Endodermal cell (in vitro differentiated cells): ENCODE results near the gene BTNL9. TPM values are rescaled to one million over a fixed set of nuclear protein-coding genes. Genes with fewer than 3 reads are reported as not detected.
"Not testable (repeated sequence)": the region's sequence is repeated elsewhere in the genome, so short reads cannot be mapped to it uniquely, and the experiment has no call there.

Experiments
- DNase-seq: peaks from one replicate; pipeline ENCODE4 v3.0.0-alpha.2; 2017
- H3K27ac ChIP-seq: 2 replicates; pipeline ENCODE4 v1.5.1; 2013; ENCODE audit warnings: mild to moderate bottlenecking, low read depth, low read length, moderate library complexity
- H3K27me3 ChIP-seq: 2 replicates; pipeline ENCODE4 v1.6.1; 2013; ENCODE audit warnings: mild to moderate bottlenecking, low read length, moderate library complexity; ENCODE audit not compliant: insufficient read depth, control insufficient read depth, poor library complexity, severe bottlenecking
- H3K36me3 ChIP-seq: 2 replicates; pipeline ENCODE4 v1.7.0; 2013; ENCODE audit warnings: mild to moderate bottlenecking, low read length, moderate library complexity; ENCODE audit not compliant: control insufficient read depth, insufficient read depth
- H3K4me1 ChIP-seq: one replicate; pipeline ENCODE4 v1.7.0; 2013; ENCODE audit warnings: low read length; ENCODE audit not compliant: control insufficient read depth, insufficient read depth
- H3K4me3 ChIP-seq: 2 replicates; pipeline ENCODE4 v1.5.1; 2013; ENCODE audit warnings: mild to moderate bottlenecking, low read length, moderate library complexity
- H3K9ac ChIP-seq: 2 replicates; pipeline ENCODE4 v1.6.1; 2013; ENCODE audit warnings: mild to moderate bottlenecking, low read length, moderate library complexity; ENCODE audit not compliant: poor library complexity, severe bottlenecking; ENCODE audit errors: extremely low read depth
- H3K9me3 ChIP-seq: 2 replicates; pipeline ENCODE4 v1.6.1; 2013; ENCODE audit warnings: mild to moderate bottlenecking, low read length, moderate library complexity; ENCODE audit not compliant: control insufficient read depth
- H3K27ac Mint-ChIP-seq: 2 replicates; pipeline ENCODE4 v1.8.0; 2020; ENCODE audit warnings: mixed read lengths
- H3K27me3 Mint-ChIP-seq: 2 replicates; pipeline ENCODE4 v1.8.0; 2021; ENCODE audit warnings: mild to moderate bottlenecking, mixed read lengths; ENCODE audit not compliant: insufficient read depth
- H3K36me3 Mint-ChIP-seq: 2 replicates; pipeline ENCODE4 v1.8.0; 2020; ENCODE audit warnings: low read depth, mixed read lengths
- H3K4me1 Mint-ChIP-seq: 2 replicates; pipeline ENCODE4 v1.8.0; 2020; ENCODE audit warnings: mixed read lengths
- H3K4me3 Mint-ChIP-seq: 2 replicates; pipeline ENCODE4 v1.8.0; 2020; ENCODE audit warnings: mild to moderate bottlenecking, moderate library complexity, mixed read lengths
- H3K9me3 Mint-ChIP-seq: 2 replicates; pipeline ENCODE4 v1.8.0; 2020; ENCODE audit warnings: mild to moderate bottlenecking, mixed read lengths
- WGBS, 2 experiments: methylation state at CpG; one replicate each; pipeline versions ENCODE4 v1.1.5 to v1.1.7; 2013; ENCODE audit warnings: missing lambda C conversion rate in 2 of 2, mixed read lengths in 1 of 2; ENCODE audit not compliant: insufficient coverage in 1 of 2, insufficient read length in 1 of 2; 5-methylcytosine and 5-hydroxymethylcytosine counted together
- total RNA-seq, 2 donors: library from RNA; stranded (reverse); fragmentation: NEBNext Ultra II Directional in 1 of 2; extraction: Animal tissue kit (Norgen Biotek cat#: 25700) in 1 of 2; gene quantifications; 2 replicates in 1 of 2; 3 replicates in 1 of 2; pipeline ENCODE4 v1.2.1, GENCODE V29; 2021
- TF ChIP-seq, protein P1 (sequence below): fragments of 200-600 bp; sonication (generic); conservative IDR thresholded peaks from 2 replicates; pipeline ENCODE4 v1.5.0; 2021; ENCODE audit warnings: antibody characterized with exemption, mild to moderate bottlenecking

Gene BTNL9
- total RNA-seq, 2 donors from 2014 or later = not detected

DNA sequence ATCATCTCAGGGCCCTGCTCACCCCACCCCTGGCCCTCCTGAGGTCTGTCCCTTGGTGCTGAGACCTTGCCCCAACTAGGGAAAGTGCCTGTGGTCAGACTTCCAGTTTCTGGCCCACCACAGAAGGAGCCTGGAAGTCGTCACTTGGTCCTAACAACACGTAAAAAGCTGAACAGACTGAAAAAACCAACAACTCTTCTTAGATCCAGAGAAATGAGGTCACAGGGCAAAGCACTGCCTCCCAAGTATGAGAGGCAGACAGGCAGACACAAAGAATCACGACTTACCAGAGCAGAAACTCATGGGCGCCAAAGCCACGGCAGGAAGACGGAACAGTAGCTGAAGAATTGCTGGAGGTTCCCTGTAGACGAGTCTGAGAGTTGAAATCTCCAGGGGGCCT lies 52.4 kb downstream of the BTNL9 start:
- Histone ChIP-seq H3K9ac (no peak overlapping the region), H3K4me3 (no peak overlapping the region), H3K36me3 (no peaks in the 10 kb centered on the region), H3K27ac (no peak overlapping the region), H3K27me3 (no peaks in the 10 kb centered on the region), H3K9me3 (peaks cover 14% of the 10 kb centered on the region), H3K4me1 (no peaks in the 10 kb centered on the region)
- TF ChIP-seq, protein P1, sequence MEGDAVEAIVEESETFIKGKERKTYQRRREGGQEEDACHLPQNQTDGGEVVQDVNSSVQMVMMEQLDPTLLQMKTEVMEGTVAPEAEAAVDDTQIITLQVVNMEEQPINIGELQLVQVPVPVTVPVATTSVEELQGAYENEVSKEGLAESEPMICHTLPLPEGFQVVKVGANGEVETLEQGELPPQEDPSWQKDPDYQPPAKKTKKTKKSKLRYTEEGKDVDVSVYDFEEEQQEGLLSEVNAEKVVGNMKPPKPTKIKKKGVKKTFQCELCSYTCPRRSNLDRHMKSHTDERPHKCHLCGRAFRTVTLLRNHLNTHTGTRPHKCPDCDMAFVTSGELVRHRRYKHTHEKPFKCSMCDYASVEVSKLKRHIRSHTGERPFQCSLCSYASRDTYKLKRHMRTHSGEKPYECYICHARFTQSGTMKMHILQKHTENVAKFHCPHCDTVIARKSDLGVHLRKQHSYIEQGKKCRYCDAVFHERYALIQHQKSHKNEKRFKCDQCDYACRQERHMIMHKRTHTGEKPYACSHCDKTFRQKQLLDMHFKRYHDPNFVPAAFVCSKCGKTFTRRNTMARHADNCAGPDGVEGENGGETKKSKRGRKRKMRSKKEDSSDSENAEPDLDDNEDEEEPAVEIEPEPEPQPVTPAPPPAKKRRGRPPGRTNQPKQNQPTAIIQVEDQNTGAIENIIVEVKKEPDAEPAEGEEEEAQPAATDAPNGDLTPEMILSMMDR = no peak
- no peaks in the 10 kb centered on the region for H3K9me3 Mint-ChIP-seq
- 74 to 76% methylated on average over 7 of the region's 7 CpGs for WGBS, 2 experiments
- H3K4me1 Mint-ChIP-seq = no peaks in the 10 kb centered on the region
- no peak overlapping the region for H3K4me3 Mint-ChIP-seq
- H3K36me3 Mint-ChIP-seq = no peaks in the 10 kb centered on the region
- DNase-seq = no peak
- peaks cover 2% of the 10 kb centered on the region for H3K27me3 Mint-ChIP-seq
- H3K27ac Mint-ChIP-seq = no peak overlapping the region

DNA sequence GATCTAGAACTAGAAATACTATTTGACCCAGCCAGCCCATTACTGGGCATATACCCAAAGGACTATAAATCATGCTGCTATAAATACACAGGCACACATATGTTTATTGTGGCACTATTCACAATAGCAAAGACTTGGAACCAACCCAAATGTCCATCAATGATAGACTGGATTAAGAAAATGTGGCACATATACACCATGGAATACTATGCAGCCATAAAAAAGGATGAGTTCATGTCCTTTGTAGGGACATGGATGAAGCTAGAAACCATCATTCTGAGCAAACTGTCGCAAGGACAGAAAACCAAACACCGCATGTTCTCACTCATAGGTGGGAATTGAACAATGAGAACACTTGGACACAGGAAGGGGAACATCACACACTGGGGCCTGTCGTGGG lies 55.1 kb downstream of the BTNL9 start:
- H3K9me3 ChIP-seq = peaks cover 14% of the 10 kb centered on the region
- WGBS, 2 experiments = no CpG with 5 or more reads among the region's 3 CpGs
- not testable (repeated sequence) for H3K36me3 ChIP-seq, H3K27ac Mint-ChIP-seq, H3K27ac ChIP-seq, H3K4me3 ChIP-seq, H3K36me3 Mint-ChIP-seq, H3K9ac ChIP-seq, H3K9me3 Mint-ChIP-seq, H3K4me1 Mint-ChIP-seq, DNase-seq, H3K4me1 ChIP-seq, H3K4me3 Mint-ChIP-seq
- peaks cover 15% of the 10 kb centered on the region for H3K27me3 ChIP-seq
- peaks cover 16% of the 10 kb centered on the region for H3K27me3 Mint-ChIP-seq

DNA sequence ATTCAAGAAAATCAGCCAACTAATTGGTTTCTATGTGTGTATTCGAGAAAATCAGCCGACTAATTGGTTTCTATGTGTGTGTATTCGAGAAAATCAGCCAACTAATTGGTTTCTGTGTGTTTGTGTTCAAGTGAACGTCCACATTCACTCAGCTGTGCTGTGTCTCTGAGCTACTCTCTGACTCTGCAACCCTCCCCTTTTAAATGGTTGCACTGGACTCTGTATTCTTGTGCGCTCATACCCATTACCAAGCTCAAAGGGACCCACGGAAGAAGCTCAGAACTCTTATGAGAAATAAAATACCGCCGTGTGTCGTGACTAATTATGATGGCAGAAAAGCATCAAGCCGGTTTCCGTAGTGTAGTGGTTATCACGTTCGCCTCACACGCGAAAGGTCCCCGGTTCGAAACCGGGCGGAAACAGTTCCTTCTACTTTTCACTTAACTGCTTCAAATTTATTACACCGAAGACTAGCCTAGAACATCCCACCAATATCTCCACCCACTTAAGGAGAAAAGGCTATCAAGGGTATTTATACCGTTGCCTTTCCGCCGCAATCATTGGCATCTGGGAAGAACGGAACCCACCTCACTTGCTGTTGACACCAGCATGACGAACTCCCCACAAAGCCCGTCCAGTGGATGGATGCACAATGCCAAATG lies 56.8 kb downstream of the BTNL9 start:
- H3K9ac ChIP-seq, H3K27ac ChIP-seq, H3K36me3 Mint-ChIP-seq, H3K4me1 ChIP-seq, H3K4me1 Mint-ChIP-seq, H3K36me3 ChIP-seq, DNase-seq, H3K4me3 Mint-ChIP-seq, H3K4me3 ChIP-seq, H3K9me3 Mint-ChIP-seq, H3K27ac Mint-ChIP-seq: not testable (repeated sequence)
- H3K27me3 Mint-ChIP-seq = peaks cover 21% of the 10 kb centered on the region
- Histone ChIP-seq H3K27me3 (peaks cover 18% of the 10 kb centered on the region), H3K9me3 (peaks cover 12% of the 10 kb centered on the region)
- whole genome bisulfite sequencing, 2 experiments = no CpG with 5 or more reads among the region's 26 CpGs

DNA sequence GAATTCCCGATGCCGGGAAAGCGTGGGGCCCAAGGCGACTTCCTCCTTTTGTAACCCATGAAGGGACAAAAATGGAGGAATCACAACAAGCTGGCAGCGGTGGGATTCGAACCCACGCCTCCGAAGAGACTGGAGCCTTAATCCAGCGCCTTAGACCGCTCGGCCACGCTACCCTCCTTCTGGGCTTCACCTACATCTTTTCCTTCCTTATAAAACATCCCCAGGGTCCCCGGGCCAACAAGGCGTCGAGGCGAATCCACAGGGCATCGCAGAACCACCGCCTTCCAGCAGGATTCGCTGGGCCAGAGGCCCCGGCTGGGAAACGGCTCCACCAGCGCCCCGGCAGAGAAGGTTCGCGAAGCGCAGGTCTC lies 57.3 kb downstream of the BTNL9 start:
- WGBS, 2 experiments = no CpG with 5 or more reads among the region's 26 CpGs
- not testable (repeated sequence) for H3K4me1 ChIP-seq, H3K27ac Mint-ChIP-seq, H3K9me3 ChIP-seq, H3K4me3 ChIP-seq, H3K4me3 Mint-ChIP-seq, H3K27ac ChIP-seq, H3K9me3 Mint-ChIP-seq, H3K36me3 ChIP-seq, H3K36me3 Mint-ChIP-seq, H3K4me1 Mint-ChIP-seq, DNase-seq, H3K9ac ChIP-seq
- H3K27me3 Mint-ChIP-seq = peaks cover 21% of the 10 kb centered on the region
- peaks cover 18% of the 10 kb centered on the region for H3K27me3 ChIP-seq

DNA sequence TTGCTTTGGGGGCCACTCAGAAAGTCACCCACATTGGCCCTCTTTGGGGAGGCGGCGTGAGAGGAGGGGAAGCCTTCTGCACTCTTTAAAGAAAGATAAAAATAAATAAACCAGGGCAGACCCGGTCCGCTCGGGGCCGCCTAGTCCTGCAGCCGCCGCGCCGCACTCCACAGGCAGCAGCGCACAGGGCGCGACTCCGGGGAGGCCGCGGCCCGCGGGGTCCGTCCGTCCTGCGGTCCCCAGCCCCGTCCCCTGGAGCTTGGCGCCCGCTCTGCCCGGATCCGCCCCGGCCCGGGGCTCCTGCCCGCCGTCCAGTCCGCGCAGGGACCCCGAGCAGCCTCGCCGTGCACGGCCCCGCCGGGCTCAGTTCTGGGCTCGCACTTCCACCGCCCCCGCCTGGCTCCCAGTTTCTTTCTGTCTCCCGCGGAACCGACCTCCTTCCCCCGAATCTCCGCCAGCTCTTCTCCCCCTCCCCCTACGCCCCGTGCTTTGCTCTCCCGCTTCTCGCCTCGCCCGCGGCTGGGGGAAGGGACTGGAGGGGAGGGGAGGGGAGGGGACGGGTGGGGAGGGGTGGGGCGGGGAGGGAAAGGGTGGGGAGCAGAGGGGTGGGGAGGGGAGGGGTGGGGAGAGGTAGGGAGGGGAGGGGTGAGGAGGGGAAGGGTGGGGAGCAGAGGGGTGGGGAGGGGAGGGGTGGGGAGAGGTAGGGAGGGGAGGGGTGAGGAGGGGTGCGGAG lies 57.9 kb downstream of the BTNL9 start:
- no CpG with 5 or more reads among the region's 56 CpGs for WGBS, 2 experiments
- H3K27me3 ChIP-seq = peaks cover 18% of the 10 kb centered on the region
- H3K4me1 ChIP-seq, H3K9ac ChIP-seq, H3K9me3 ChIP-seq, H3K4me3 ChIP-seq, H3K27ac ChIP-seq, H3K4me1 Mint-ChIP-seq, H3K4me3 Mint-ChIP-seq, H3K36me3 ChIP-seq, H3K27ac Mint-ChIP-seq, H3K9me3 Mint-ChIP-seq, H3K36me3 Mint-ChIP-seq: not testable (repeated sequence)
- DNase-seq = peak; percentile 39
- peaks cover 21% of the 10 kb centered on the region for H3K27me3 Mint-ChIP-seq
